Activated CD4-positive, alpha-beta T cell treated with anti-CD3 and anti-CD28 coated beads, Interleukin-2, Interleukin-4, amounts not matched to agents 100 ng/mL and 50 ng/mL, durations not matched to agents 16 hours and 8 hours (primary cell): ENCODE measurements around the gene SRCIN1.
"Not testable (repeated sequence)": the region's sequence is repeated elsewhere in the genome, so short reads cannot be mapped to it uniquely, and the experiment has no call there.

Experiments used
- DNase-seq: peaks from one replicate; pipeline ENCODE4 v3.0.0-alpha.2; 2020; ENCODE audit warnings: low spot score

The SRCIN1 gene

GRCh38 chr17:38605841-38606645 lies at the start of gene SRCIN1:
SRCIN1 (minus strand) TSS chr17:38605952; CDS start chr17:38605705, 247 bp downstream.
- peak; percentile 41 for DNase-seq

- DNase-seq = no peak
These were observed 49.0 kb upstream of the SRCIN1 start for GRCh38 chr17:38654411-38655398.

GRCh38 chr17:38653679-38654078 lies 47.9 kb upstream of the SRCIN1 start:
- no peak for DNase-seq

- DNase-seq = no peak
These were observed 47.5 kb upstream of the SRCIN1 start for GRCh38 chr17:38653230-38653629.

GRCh38 chr17:38650653-38651173 lies 45.0 kb upstream of the SRCIN1 start:
- not testable (repeated sequence) for DNase-seq

GRCh38 chr17:38637951-38638350 lies 32.2 kb upstream of the SRCIN1 start:
- no peak for DNase-seq

- no peak for DNase-seq
These were observed 30.3 kb upstream of the SRCIN1 start for GRCh38 chr17:38636054-38636453.

- DNase-seq = no peak
These were observed 26.6 kb upstream of the SRCIN1 start for GRCh38 chr17:38632334-38632733.

GRCh38 chr17:38628441-38628840 lies 22.7 kb upstream of the SRCIN1 start:
- DNase-seq = no peak

GRCh38 chr17:38627957-38628356 lies 22.2 kb upstream of the SRCIN1 start:
- DNase-seq = no peak

- not testable (repeated sequence) for DNase-seq
These were observed 21.0 kb upstream of the SRCIN1 start for GRCh38 chr17:38626606-38627226.

- no peak for DNase-seq
These were observed 19.7 kb upstream of the SRCIN1 start for GRCh38 chr17:38625482-38625881.

- peak; percentile 32 for DNase-seq
These were observed 19.1 kb upstream of the SRCIN1 start for GRCh38 chr17:38624782-38625355.

- DNase-seq = no peak
These were observed 15.8 kb upstream of the SRCIN1 start for GRCh38 chr17:38621538-38621937.

- no peak for DNase-seq
These were observed 15.0 kb upstream of the SRCIN1 start for GRCh38 chr17:38620551-38621277.

- DNase-seq = no peak
These were observed 14.3 kb upstream of the SRCIN1 start for GRCh38 chr17:38619937-38620550.

- DNase-seq = no peak
These were observed 13.7 kb upstream of the SRCIN1 start for GRCh38 chr17:38619451-38619795.

GRCh38 chr17:38617967-38618760 lies 12.4 kb upstream of the SRCIN1 start:
- DNase-seq = no peak

GRCh38 chr17:38617074-38617860 lies 11.5 kb upstream of the SRCIN1 start:
- DNase-seq = no peak
